SU-DHL-6 (cell line): ENCODE data around the gene CERS1.

Experiments used
- EZH2phosphoT487 ChIP-seq: fragments of 200-600 bp; sonication (generic), shearing (Covaris generic); conservative IDR thresholded peaks from 2 replicates; pipeline ENCODE4 v1.6.1; 2018; ENCODE audit warnings: mild to moderate bottlenecking, antibody characterized with exemption, low read length, moderate library complexity, mixed read lengths
- TF ChIP-seq, protein P1 (sequence below): fragments of 200-600 bp; sonication (generic); IDR thresholded peaks from one replicate; pipeline ENCODE4 v1.5.1; 2017; ENCODE audit warnings: antibody characterized with exemption, mild to moderate bottlenecking, low read length, moderate library complexity; ENCODE audit not compliant: insufficient read depth, poor library complexity, severe bottlenecking

DNA sequence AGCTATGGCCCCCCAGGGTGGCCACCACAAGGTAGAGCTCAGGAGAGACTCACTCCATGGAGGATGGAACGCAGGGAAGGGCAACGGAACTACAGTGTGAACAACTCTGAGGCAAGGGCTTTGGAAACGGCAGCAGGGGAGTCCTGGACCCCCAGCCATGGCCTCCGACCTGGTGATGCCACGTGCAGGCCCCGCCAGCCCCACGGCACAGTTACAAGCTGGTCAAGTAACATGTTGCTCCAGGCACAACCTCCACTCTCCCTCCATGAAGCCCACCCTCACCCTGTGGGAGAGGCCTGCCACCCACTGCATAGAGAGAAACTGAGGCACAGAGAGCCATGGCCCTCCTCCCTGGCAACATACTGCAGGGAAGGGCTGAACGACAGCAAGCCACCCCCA is 9.1 kb upstream of the CERS1 start:
- TF ChIP-seq, protein P1, sequence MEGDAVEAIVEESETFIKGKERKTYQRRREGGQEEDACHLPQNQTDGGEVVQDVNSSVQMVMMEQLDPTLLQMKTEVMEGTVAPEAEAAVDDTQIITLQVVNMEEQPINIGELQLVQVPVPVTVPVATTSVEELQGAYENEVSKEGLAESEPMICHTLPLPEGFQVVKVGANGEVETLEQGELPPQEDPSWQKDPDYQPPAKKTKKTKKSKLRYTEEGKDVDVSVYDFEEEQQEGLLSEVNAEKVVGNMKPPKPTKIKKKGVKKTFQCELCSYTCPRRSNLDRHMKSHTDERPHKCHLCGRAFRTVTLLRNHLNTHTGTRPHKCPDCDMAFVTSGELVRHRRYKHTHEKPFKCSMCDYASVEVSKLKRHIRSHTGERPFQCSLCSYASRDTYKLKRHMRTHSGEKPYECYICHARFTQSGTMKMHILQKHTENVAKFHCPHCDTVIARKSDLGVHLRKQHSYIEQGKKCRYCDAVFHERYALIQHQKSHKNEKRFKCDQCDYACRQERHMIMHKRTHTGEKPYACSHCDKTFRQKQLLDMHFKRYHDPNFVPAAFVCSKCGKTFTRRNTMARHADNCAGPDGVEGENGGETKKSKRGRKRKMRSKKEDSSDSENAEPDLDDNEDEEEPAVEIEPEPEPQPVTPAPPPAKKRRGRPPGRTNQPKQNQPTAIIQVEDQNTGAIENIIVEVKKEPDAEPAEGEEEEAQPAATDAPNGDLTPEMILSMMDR, result no peak
- no peak for TF ChIP-seq EZH2phosphoT487
